ENCODE measurements around the gene USP22. TPM values are rescaled to one million over a fixed set of nuclear protein-coding genes. Genes with fewer than 3 reads are reported as not detected.

USP22 gene
- total RNA-seq, 2 experiments from 2014 or later: 194 to 217 TPM

DNA sequence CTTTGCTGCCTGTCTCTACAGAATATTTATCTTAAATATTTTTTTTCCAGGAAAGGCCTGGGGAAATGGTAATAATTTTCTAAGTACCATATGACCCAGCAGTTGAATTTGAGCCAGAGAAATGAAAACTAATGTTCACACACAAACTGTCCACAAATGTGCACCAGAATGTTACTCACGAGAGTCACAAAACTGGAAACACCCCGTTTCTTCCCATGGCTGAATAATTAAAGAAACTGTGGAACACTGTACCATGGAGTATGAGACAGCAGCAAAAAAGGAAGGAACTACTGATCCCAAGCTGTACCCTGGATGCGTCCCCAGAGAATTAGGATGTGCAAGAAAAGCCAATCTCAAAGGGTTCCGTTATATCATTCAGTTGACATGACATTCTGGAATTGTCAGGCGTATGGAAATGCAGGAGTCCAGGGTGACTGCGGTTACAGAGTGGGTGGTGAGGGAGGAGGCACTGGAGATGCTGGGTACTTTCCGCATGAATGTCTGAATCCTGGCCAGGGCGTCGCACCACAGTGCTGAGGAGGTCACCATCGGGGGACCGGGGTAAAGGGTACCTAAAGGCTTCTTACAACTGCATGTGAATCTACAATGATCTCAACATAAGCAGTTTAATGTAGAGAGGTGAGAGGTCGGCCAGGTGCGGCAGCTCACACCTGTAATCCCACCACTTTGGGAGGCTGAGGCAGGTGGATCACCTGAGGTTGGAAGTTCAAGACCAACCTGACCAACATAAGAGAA, 34.5 kb downstream of the USP22 start:
- intact Hi-C loops (cut with DNase I, micrococcal nuclease): no loop called here
- Histone ChIP-seq H3K36me3 (ENCODE audit: insufficient read depth, low read length) (peaks cover 99% of the 10 kb centered on the region), H3K27me3 (ENCODE audit: control insufficient read depth in 1 of 2, insufficient read depth in 2 of 2, low read length in 2 of 2) (no peaks in the 10 kb centered on the region), H3K9me3 (ENCODE audit: control insufficient read depth in 1 of 2, insufficient read depth in 1 of 2, low read length in 2 of 2) (no peaks in the 10 kb centered on the region), H3K4me1 (ENCODE audit: insufficient read depth, low read length) (peaks cover 3% of the 10 kb centered on the region), H3K4me3 (ENCODE audit: low read length) (no peak overlapping the region), H3K27ac (ENCODE audit: low read depth in 1 of 2, low read length in 2 of 2) (no peak overlapping the region)
- no peak overlapping the region for H3K4me3 Mint-ChIP-seq
- TF ChIP-seq, protein P1, sequence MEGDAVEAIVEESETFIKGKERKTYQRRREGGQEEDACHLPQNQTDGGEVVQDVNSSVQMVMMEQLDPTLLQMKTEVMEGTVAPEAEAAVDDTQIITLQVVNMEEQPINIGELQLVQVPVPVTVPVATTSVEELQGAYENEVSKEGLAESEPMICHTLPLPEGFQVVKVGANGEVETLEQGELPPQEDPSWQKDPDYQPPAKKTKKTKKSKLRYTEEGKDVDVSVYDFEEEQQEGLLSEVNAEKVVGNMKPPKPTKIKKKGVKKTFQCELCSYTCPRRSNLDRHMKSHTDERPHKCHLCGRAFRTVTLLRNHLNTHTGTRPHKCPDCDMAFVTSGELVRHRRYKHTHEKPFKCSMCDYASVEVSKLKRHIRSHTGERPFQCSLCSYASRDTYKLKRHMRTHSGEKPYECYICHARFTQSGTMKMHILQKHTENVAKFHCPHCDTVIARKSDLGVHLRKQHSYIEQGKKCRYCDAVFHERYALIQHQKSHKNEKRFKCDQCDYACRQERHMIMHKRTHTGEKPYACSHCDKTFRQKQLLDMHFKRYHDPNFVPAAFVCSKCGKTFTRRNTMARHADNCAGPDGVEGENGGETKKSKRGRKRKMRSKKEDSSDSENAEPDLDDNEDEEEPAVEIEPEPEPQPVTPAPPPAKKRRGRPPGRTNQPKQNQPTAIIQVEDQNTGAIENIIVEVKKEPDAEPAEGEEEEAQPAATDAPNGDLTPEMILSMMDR (IDR thresholded peaks at IDR 0.05): no peak
- H3K27ac Mint-ChIP-seq: no peak overlapping the region
- no peaks in the 10 kb centered on the region for H3K4me1 Mint-ChIP-seq (ENCODE audit: low read depth)
- H3K9me3 Mint-ChIP-seq: no peaks in the 10 kb centered on the region
- ChIA-PET CTCF (no interaction called here), POLR2A (no interaction called here)
- DNase-seq: no peak
- peaks cover 97% of the 10 kb centered on the region for H3K36me3 Mint-ChIP-seq (ENCODE audit: low read depth)
- H3K27me3 Mint-ChIP-seq: no peaks in the 10 kb centered on the region
- no peak for ATAC-seq (ENCODE audit: poor library complexity)

- intact Hi-C loops (cut with DNase I, micrococcal nuclease): no loop called here
- Mint-ChIP-seq H3K36me3 (ENCODE audit: low read depth) (peaks cover 97% of the 10 kb centered on the region), H3K4me3 (no peak overlapping the region), H3K27ac (no peak overlapping the region), H3K27me3 (no peaks in the 10 kb centered on the region), H3K4me1 (ENCODE audit: low read depth) (no peaks in the 10 kb centered on the region), H3K9me3 (no peaks in the 10 kb centered on the region)
- ChIA-PET POLR2A (no interaction called here), CTCF (no interaction called here)
- Histone ChIP-seq H3K4me3 (ENCODE audit: low read length) (no peak overlapping the region), H3K36me3 (ENCODE audit: insufficient read depth, low read length) (peaks cover 98% of the 10 kb centered on the region), H3K27me3 (ENCODE audit: control insufficient read depth in 1 of 2, insufficient read depth in 2 of 2, low read length in 2 of 2) (no peaks in the 10 kb centered on the region), H3K9me3 (ENCODE audit: control insufficient read depth in 1 of 2, insufficient read depth in 1 of 2, low read length in 2 of 2) (no peaks in the 10 kb centered on the region), H3K4me1 (ENCODE audit: insufficient read depth, low read length) (peaks cover 3% of the 10 kb centered on the region), H3K27ac (ENCODE audit: low read depth in 1 of 2, low read length in 2 of 2) (no peak overlapping the region)
- TF ChIP-seq, protein P1 (IDR thresholded peaks at IDR 0.05): no peak
- no peak for ATAC-seq (ENCODE audit: poor library complexity)
- DNase-seq: no peak
Measured at GRCh38 chr17:21007646-21008045, 35.2 kb downstream of the USP22 start.

- Histone ChIP-seq H3K36me3 (ENCODE audit: insufficient read depth, low read length) (peaks cover 97% of the 10 kb centered on the region), H3K27ac (ENCODE audit: low read depth in 1 of 2, low read length in 2 of 2) (no peak overlapping the region), H3K9me3 (ENCODE audit: control insufficient read depth in 1 of 2, insufficient read depth in 1 of 2, low read length in 2 of 2) (no peaks in the 10 kb centered on the region), H3K4me3 (ENCODE audit: low read length) (no peak overlapping the region), H3K4me1 (ENCODE audit: insufficient read depth, low read length) (peaks cover 21% of the 10 kb centered on the region), H3K27me3 (ENCODE audit: control insufficient read depth in 1 of 2, insufficient read depth in 2 of 2, low read length in 2 of 2) (no peaks in the 10 kb centered on the region)
- H3K36me3 Mint-ChIP-seq (ENCODE audit: low read depth): peaks cover 97% of the 10 kb centered on the region
- no peak overlapping the region for H3K4me3 Mint-ChIP-seq
- CTCF ChIA-PET: no interaction called here
- no peak overlapping the region for H3K27ac Mint-ChIP-seq
- H3K9me3 Mint-ChIP-seq: no peaks in the 10 kb centered on the region
- ATAC-seq (ENCODE audit: poor library complexity) (no peak), DNase-seq (no peak)
- TF ChIP-seq, protein P1 (IDR thresholded peaks at IDR 0.05): no peak
- POLR2A ChIA-PET: interaction anchor here (2.5 kb wide), 1 partner anchor 37 kb away, joined by 11 read pairs; the partner anchor contains the start of gene USP22
- H3K27me3 Mint-ChIP-seq: no peaks in the 10 kb centered on the region
- peaks cover 7% of the 10 kb centered on the region for H3K4me1 Mint-ChIP-seq (ENCODE audit: low read depth)
- intact Hi-C loops (cut with DNase I, micrococcal nuclease): no loop called here
Measured at GRCh38 chr17:21005803-21006202, 37.0 kb downstream of the USP22 start.

All from CD4-positive, alpha-beta T cell (primary cell).